Activated effector memory CD4-positive, alpha-beta T cell treated with anti-CD3 and anti-CD28 coated beads, Interleukin-2, amount 50 U/mL, for 16 hours (primary cell): ENCODE data around the gene TRAPPC12.

Experiments used
- DNase-seq: peaks from one replicate; pipeline ENCODE4 v3.0.0-alpha.2; 2020

TRAPPC12 gene

DNA sequence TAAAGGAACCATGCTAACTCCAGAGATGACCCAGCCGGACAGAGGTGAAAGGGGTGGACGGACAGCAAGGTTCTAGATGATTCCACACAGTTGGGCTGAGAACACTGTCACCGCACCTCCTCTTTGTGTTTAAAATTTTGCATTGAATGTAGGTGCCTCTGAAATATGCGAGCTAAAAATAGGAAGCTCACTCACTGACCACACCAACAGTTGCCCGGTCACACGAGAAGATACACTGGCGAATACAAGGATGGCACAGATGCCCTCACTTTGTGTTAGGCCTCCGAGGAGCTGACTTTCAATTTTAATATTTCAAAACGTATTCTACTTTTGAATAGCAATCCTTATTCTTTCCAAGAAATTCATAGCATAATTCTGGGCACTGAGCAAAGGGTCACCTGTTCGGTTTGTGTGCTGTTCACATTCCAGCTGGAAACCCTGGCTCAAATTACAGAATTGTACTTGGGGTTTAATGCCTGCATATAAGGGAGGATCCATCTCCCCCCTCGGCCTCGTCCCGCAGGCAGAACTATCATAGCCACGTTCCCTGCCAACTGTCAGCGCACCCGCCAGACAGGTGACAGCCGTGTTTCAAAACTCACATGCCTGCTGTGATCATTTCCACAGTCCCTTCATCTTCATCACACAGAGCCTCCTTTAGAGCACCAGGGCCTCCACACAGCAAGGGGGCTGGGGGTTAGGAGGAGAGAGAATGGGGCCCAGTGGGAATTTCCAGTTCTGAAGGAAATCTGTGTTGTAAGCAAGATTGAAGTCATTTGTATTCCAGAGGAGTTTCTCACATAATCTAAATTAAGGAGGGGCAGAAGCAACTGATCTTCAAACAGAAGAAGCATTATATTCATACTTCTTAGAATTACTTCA lies 91.6 kb downstream of the TRAPPC12 start:
- no peak for DNase-seq

DNA sequence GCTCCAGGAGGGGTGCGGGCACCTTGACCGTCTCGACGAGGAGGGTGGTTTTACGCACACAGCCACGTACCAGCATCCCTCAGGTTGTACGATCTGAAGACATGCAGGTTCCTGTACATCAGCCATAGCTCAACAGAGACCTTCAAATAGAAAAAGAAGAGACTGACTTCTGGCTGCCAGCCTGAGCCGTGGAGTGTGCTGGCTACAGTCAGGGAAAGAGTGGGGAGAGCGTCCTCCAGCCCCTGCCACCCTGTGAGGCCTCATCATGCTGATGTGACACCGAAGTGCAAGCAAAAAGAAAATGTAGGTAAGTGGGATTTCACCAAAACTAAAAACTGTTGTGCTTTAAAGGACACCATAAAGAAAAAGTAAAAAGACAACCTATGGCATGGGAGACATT lies 92.8 kb downstream of the TRAPPC12 start:
- no peak for DNase-seq

DNA sequence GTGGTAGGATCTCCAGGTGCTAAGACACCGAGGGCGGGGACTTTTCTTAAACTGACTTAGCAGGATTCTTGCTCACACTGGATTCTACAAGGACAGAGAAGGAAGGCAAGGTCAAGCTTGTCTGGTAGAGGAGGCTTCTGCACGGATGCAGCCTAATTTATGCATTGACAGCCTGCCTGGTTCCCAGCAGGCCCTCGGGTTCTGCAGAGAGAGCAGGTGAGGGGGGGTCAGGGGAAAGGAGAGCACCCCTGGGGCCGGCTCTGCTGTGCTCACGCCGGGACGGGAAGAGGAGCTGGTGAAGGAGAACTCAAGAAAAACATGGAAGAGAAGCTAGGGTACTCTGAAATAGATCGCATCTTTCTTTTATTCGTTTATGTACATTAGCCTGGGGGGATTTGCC lies 93.5 kb downstream of the TRAPPC12 start:
- DNase-seq, result no peak

DNA sequence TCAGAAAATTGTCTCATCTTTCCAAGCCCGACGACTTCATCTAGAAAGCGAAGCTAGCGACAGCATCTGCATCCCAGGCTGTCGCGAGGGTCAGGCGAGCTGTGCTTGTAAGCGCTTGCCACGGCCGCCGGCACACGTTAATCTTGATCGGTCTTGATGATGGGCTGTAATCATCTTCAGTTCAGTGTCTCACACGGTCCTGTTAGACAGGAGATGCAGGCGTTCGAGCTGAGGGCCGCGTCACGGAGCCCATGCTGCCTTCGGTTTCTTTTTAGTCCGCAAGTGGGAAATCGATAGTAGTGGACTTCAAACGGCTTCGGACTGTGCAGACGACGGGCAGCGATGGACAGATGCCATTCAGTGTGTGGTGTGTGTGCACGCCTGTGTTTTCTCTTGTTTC lies 96.3 kb downstream of the TRAPPC12 start:
- DNase-seq, result no peak

DNA sequence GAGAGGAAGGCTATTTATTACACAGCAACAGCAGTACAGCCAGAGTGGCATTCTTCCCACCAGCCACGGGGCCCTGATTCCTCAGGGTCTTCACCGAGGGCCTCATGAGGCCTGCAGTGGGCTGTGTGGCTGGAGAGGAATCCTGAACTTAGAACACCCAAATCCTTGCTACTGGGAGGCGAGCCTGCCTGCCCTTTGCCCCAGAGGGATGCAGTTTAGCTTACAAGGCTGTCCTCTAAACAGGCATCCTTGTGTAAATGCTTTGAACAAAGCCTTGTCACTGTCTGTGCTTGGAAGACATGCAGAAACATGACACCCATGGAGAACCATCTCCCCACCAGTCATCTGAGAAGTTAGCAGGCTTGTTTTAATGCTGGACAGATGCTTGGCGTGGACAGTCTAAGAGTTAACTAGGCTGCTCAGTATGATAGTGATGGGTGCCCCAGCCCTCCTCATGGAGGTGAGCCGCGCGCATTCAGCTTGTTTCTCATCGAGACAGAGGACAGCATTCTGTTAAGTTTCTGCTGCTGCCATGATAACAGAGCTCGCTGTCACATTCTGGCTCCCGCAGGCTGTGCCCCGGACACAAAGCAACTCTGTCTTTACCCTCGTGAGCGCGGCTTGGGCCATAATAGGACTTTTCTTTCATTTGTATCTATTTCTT lies 97.0 kb downstream of the TRAPPC12 start:
- DNase-seq, result no peak

DNA sequence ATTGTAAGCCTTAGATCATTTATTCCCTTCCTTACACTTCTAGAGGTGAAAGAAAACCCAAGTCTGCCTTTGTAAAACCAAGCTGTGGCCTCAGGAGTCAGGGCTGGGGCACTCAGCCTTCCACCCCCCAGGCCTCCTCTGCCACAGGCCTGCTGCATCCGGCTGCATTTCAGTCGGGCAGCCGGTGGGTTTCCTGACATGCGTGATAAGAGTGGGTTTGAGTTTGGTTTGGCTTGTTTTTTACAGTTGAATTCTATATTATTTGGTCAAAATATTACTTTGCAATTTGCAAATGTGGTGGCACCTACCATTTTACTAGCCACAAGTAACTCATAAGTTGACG lies 97.5 kb downstream of the TRAPPC12 start:
- DNase-seq, result no peak

DNA sequence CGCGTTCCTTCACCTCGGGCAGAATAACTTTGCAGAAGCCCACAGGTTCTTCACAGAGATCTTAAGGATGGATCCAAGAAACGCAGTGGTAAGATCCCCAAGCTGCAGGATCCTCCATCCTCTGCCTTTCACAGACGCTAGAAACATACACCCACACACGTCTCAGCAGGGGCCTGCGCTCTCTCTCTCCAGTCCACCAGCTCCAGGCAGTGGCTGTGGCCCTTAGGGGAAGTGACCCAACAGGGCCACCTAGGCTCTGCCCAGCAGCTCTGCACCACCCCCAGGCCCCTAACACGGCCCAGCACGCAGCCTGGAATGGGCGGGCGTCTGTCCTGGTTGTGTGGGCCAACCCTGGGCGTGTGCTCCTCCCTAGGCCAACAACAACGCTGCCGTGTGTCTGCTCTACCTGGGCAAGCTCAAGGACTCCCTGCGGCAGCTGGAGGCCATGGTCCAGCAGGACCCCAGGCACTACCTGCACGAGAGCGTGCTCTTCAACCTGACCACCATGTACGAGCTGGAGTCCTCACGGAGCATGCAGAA lies 99.4 kb downstream of the TRAPPC12 start:
- no peak for DNase-seq

DNA sequence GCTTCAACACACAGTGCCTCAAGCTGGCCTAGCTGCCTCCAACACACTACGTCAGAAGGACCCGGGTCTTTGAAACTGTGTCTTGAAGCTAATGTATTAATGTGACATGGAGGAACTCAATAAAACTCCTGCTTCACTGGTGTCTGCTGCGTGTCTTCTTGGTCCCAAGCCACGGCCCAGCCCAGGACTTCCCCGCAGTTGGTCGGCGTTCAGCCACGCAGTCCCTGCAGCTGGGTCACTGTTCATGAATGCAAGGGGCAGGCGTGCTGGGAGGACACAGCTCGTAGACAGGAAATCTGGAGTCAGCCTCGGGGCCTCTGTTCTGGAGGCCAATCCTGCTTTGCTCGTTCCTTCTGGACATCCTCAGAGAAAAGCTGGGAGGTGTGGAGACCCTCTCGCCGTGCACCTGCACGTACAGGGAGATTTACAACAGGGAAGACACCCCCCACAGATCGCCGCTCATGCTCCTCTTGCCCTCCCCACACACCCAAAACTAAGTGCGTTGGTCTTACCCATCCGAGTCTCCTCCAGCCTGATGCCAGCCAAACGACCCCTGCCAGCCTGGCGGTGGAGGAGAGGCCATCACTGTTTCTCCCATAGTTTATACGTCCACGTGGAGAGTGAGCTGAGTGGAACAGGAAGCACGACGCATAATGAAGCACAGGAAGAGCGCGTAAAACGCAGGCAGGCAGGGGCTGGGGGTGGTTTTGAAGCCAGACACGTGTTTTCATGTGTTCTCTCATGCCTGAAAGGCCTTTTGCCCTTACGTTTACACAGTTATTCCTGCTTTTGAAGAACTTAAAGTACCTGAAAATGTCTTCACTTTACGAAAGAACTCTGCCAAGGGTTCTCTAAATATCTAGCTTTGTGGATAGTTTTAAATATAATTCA lies 100.2 kb downstream of the TRAPPC12 start:
- DNase-seq, result no peak

DNA sequence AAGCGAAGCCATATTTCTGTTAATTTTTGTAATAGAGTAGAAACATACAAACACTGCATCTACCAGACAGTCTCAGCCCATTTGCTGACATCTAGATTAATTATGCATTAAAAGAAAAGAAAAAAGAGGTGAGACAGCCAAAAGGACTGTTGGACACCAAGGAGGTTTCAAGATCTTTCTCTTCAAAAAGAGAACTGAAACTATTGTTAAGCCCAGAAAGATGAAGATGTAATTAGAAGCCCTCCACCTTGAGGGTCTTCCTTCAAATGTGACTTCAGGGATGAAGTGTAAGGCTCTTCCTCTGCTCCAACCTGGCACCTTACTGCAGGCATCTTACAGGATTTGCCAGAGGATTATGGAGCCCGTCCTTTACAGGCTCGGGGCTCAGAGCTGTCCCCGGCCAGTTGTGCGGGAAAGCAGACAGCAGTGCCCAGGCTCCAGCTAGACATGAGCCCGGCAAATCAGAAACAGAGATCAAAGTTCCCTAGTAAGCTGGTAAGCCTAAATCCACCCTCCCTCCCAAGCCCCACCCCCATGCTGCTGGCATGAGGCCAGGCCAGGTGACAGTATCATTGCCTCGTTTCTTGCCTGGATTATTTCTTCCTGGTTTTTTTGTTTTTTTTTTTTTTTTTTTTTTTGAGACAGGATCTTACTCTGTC lies 101.0 kb downstream of the TRAPPC12 start:
- no peak for DNase-seq

DNA sequence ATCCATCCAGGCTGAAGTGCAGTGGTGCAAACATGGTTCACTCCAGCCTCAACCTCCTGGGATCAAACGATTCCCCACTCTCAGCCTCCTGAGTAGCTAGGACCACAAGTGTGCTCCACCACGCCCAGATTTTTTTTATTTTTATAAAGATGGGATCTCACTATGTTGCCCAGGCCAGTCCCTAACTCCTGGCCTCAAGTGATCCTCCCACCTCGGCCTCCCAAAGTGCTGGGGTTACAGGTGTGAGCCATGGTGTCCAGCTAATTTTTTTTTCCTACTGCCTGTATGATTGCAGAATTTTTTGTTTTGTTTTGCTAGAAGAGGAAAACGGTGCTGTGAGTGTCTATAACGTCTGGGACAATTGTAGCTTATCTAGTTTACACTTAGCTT lies 101.5 kb downstream of the TRAPPC12 start:
- DNase-seq, result no peak

DNA sequence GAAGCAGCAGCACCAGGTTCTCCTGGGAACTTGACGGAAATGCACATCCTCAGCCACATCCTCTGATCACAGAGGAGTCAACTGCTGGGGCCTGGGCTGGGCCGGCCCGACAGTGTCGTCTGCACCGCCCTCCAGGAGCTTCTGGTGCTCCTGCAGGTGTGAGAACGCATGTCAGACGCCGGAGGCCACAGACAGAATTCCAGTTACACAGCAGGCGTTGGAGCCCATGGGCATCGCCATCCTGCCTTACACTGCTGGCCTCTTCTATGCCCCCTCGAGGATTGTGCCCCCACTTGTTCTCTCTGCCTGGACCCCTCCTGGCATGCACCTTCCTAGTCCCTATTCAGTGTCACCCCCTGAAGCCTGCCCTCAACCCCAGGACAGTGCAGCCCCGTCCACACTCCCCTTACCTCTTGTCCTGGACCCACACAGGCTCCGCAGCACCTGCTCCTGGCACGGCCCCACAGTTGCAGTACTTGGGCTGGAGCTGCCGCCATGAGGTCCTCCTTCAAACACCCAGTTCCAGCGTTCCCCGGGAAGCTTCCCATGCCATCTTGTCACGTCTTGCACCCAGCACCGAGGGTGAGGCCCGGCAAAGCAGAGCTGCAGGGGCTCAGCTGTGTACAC lies 102.4 kb downstream of the TRAPPC12 start:
- no peak for DNase-seq

DNA sequence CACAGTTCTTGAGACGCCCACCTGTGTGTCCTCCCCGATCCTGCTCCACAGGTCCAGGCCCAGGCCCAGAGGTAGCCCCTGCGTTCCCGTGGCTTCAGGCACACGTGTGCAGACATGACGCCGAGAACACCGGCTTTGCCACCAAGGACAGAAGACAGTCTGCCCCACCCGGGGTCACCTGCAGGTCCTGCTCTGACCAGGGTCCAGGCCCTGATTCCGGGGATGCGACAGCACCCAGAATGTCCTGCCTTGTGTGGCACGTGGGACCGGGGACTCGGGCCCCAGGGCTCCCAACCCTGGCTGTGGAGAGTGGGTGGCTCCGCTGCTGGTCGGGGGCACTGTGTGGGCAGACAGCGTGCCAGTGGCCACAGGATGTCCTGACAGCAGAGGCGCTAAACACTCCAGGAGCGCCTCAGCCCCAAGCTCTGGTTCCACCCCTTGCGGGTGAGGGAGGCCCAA lies 102.9 kb downstream of the TRAPPC12 start:
- DNase-seq, result no peak

DNA sequence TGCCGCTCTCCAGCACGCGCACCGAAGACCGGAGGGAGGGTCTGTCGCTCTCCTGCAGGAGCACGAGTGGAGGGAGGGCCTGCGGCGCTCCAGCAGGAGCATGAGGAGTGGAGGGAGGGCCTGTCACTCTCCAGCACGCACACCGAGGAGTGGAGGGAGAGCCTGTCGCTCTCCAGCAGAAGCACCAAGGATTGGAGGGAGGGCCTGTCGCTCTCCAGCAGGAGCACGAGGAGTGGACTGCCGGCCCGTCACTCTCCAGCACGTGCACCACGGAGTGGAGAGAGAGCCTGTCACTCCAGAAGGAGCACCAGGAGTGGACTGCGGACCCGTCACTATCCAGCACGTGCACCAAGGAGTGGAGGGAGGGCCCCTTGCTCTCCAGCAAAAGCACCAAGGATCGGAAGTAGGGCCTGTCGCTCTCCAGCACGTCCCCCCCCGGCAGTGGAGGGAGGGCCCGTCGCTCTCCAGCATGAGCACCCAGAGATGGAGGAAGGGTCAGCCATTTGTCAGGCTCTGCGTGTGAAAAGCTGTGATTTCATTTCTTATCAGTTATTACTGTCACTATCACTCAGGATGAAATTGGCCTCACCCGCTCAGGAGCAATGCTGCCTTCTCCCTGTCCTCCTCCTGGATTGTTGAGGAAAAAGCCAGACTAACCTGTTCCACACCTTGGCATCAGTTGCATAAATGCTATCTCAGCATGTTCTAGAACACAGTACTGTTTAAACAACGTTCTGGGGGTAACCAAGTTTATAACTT lies 103.9 kb downstream of the TRAPPC12 start:
- no peak for DNase-seq

DNA sequence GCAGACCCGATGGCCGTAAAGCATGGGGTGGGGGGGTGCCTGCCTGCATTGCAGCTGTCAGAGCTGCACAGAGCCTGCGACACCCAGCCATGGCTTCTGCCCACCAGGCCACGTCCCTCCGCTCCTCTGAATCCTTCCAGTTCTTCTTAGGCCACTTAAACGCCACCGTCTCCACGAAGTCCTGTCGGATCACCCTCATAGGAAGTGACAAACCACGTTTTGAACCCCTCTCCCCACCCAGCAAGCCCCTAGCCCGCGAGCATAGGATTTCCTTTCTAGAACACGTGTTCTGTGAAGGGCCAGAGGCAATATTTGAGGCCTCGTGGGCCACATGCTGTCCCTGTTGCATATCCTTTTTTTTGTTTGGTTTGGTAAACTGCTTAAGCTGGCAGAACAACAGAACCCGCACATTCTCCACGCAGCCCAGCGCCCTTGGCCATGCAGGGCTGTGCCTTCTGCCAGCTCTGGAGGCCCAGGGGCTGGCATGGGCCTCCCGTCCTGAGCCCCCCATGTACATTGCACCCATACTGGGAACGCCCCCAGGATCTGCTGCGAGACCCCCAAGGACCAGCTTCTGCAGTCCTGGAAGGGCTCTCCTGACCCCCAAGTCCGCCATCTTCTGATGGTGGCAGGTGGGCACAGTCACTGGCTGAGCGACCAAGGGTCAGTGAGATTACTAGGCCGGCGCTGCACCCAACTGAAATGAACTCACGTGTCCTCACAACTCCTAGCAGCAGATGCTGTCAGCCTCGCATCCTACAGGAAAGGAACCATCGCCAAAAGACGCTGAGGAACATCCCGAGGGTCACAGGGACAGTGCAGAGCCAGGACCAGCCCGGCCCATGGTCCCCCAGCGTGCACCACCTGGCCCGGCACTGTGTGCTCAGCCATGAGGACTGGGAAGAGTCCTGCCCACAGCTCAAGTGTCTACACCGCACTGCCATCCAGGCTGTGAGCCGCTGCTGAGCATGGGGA lies 104.8 kb downstream of the TRAPPC12 start:
- DNase-seq, result no peak

DNA sequence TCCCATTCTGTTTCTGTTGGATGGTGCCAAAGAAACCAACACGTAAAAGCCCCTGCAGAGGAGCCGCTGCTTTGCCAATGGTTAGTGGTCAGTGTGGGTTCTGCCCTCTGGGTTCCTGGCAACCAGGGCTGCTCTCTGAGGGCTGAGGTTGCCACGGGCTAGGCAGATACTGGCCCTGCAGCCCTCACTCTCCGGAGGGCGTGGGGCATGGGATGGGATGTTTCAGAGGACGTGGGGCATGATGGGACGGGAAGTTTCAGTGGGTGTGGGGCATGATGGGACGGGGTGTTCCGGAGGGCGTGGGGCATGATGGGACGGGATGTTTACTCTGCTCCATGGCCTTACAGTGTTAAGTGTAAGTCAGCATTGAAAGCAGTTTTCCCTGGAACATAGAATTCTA lies 105.7 kb downstream of the TRAPPC12 start:
- no peak for DNase-seq

DNA sequence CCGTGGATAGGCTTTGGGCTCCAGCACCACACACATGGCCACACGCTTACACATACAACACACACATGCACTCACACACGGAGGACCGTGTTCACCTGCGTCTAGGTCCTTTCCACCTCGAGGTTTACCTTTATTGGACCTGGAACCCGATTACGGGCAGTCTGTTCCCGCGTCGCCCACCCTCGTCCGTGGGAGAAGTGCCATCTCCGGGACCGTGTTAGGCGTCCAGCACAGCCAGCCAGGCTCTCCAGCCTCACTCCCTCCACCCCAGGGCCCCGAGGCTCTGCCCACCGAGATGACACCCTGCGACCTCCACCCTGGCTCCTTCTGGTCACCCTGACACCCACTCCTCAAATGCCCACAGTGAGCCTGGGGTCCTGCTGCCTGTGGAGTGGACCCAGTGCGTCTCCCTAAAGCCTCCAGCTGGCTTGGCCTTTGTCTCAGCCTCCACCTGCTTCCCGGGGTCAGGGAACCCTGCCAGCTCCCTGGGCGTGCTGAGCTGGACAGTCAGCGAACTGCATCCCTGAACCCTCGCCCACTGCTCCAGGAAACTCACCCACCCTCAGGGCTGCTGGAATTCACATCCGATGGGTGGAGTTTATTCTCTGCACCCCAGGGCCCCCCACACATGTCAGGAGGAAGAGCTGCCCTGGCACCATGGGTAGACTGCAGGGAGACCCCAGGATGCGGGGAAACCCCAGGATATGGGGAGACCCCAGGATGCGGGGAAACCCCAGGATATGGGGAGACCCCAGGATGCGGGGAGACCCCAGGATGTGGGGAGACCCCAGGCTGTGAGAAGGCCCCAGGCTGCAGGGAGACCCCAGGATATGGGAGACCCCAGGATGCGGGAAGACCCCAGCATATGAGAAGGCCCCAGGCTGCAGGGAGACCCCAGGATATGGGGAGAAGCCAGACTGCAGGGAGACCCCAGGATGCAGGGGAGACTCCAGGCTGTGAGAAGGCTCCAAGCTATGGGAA lies 106.8 kb downstream of the TRAPPC12 start:
- DNase-seq, result peak; percentile 56

DNA sequence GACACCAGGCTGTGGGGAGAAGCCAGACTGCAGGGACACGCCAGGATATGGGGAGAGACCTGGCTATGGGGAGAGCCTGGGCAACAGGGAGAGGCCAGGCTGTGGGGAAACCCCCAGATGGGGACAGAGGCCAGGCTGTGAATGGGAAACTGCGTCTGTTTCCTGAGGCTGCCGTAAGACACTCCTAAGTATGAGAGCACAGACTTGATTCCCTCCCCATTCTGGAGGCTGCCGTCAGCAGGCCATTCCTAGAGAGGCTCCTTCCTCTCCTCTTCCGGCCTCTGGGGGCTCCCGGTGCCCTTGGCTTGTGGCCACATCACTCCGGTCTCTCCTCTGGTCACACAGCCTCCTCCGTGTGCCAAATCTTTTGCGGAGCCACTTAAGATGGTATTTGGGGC lies 107.5 kb downstream of the TRAPPC12 start:
- peak; percentile 43 for DNase-seq

DNA sequence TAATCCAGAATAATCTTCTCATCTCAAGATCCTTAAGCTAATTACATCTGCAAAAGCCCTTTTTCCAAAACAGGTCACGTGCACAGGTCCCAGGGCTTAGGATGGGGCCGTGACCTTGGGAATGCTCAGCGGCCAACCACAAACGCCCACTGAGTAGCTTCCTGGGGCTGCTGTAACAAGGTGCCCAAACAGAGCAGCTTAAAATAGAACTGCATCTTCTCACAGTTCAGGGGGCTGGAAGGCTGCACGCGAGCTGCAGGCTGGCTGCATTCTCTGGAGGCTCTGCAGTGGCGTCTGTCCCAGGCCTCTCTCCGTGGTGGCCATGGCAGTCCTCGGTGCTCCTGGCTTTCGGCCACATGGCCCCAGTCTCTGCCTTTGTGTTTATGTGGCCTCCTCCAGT lies 107.9 kb downstream of the TRAPPC12 start:
- DNase-seq, result peak; percentile 27

DNA sequence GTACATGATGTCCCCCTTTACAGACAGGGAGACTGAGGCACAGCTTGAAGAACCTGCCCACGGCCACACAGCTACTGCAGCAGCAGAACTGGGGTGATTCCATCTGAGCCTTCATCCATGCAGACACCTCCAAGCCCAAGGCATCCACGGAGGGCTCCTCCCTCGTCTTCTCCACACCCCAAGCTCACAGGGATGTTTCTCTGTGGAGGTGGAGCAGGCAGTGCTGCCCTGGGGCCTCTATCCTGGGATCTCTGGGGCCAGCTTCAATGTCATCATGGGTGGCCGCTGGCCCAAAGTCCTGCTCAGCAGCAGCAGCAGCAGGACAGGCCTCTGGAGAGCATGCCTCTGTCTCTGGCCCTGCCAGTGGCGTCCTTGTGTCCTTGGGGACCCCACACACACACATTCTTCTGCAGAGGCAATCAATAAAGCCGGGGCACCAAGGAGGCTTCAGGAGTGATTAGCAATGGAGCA lies 108.6 kb downstream of the TRAPPC12 start:
- DNase-seq, result peak; percentile 30
